GM12878 (cell line): ENCODE results near the gene SORCS1.

Experiments
- E2F4 ChIP-seq: IDR thresholded peaks from 2 replicates; pipeline ENCODE4 v1.6.1; 2012; ENCODE audit warnings: low read depth, low read length, improper control_type of control experiment
- JUNB ChIP-seq: IDR thresholded peaks from 2 replicates; pipeline ENCODE4 v1.6.1; 2016; ENCODE audit warnings: antibody characterized with exemption, mild to moderate bottlenecking
- POLR2A ChIP-seq: IDR thresholded peaks from 2 replicates; pipeline ENCODE4 v1.6.1; 2011; ENCODE audit warnings: low read depth, mild to moderate bottlenecking, low read length
- SMC3 ChIP-seq: IDR thresholded peaks from 2 replicates; pipeline ENCODE4 v1.6.1; 2011; ENCODE audit warnings: low read length, improper control_type of control experiment, borderline replicate concordance

GRCh38 chr10:107072028-107072427 lies 92.5 kb downstream of the SORCS1 start:
- TF ChIP-seq JUNB = no peak
- no peak for TF ChIP-seq E2F4
- TF ChIP-seq SMC3 = no peak
- no peak for TF ChIP-seq POLR2A
